ENCODE data around the gene UNK.

Gene UNK

DNA sequence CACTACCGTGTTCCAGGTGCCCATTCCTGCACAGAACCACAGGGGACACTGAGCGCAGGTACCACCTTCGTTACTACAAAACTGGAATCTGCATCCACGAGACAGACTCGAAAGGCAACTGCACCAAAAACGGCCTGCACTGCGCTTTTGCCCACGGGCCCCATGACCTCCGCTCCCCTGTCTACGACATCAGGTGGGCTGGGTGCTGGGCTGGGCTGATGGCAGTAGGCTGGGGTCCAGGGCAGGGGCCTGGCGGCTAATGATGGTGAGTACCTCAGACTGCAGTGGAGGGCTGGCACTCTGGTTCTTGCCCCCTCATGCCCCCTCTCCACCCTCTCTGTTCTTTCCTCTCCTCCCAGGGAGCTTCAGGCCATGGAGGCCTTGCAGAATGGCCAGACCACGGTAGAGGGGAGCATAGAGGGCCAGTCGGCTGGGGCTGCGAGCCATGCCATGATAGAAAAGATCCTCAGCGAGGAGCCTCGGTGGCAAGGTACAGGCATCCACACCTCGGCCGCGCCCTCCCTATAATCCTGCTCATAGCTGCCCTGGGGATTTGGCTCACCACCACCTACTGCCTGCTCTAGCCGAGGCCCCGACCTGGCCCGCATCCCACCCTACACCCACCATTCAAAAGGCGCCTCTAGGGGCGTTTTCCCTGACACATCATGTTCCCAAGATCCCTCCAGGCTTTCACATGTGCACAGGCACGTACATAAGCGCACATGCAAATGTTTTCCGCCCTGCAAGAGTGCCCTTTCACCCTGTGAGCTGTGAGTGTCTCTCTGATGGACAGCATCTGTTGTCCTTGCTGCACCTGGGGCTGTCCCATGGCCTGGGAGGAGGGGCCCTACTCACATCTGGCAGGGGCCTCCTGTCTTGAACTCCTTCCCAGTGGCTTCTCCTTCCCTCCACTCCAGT, 27.7 kb downstream of the UNK start:
- H3K36me3 ChIP-seq (ENCODE audit: insufficient read depth, low read length) = peaks cover 82% of the 10 kb centered on the region
- H3K4me2 ChIP-seq (ENCODE audit: low read length) = no peak overlapping the region
- H3K9ac ChIP-seq (ENCODE audit: low read length) = no peak overlapping the region
- H3F3A ChIP-seq (ENCODE audit: insufficient read depth, low read length) = no peaks in the 10 kb centered on the region
- no peaks in the 10 kb centered on the region; the same call in 1 of the 2 replicates for H3K79me2 ChIP-seq (ENCODE audit: insufficient read depth, low read length)
- no peak overlapping the region for H3K27ac ChIP-seq (ENCODE audit: low read depth, low read length, poor library complexity, severe bottlenecking)
- no peaks in the 10 kb centered on the region for H4K20me1 ChIP-seq (ENCODE audit: insufficient read depth, low read length)
- H3K4me1 ChIP-seq (ENCODE audit: insufficient read depth, low read length, severe bottlenecking) = peaks cover 5% of the 10 kb centered on the region
- TF ChIP-seq EZH2 (IDR thresholded peaks at IDR 0.05; ENCODE audit: borderline replicate concordance, low read length) = no peak
- TF ChIP-seq, protein P1, sequence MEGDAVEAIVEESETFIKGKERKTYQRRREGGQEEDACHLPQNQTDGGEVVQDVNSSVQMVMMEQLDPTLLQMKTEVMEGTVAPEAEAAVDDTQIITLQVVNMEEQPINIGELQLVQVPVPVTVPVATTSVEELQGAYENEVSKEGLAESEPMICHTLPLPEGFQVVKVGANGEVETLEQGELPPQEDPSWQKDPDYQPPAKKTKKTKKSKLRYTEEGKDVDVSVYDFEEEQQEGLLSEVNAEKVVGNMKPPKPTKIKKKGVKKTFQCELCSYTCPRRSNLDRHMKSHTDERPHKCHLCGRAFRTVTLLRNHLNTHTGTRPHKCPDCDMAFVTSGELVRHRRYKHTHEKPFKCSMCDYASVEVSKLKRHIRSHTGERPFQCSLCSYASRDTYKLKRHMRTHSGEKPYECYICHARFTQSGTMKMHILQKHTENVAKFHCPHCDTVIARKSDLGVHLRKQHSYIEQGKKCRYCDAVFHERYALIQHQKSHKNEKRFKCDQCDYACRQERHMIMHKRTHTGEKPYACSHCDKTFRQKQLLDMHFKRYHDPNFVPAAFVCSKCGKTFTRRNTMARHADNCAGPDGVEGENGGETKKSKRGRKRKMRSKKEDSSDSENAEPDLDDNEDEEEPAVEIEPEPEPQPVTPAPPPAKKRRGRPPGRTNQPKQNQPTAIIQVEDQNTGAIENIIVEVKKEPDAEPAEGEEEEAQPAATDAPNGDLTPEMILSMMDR (IDR thresholded peaks at IDR 0.05; ENCODE audit: low read length) = no peak
- no peak overlapping the region for H2AFZ ChIP-seq (ENCODE audit: low read length)
- H3K9me2 ChIP-seq (ENCODE audit: low read depth, low read length) = no peaks in the 10 kb centered on the region
- H3K9me3 ChIP-seq (ENCODE audit: low read length) = no peaks in the 10 kb centered on the region
- H3K27me3 ChIP-seq (ENCODE audit: insufficient read depth, low read length) = no peaks in the 10 kb centered on the region
- no peak overlapping the region for H3K4me3 ChIP-seq (ENCODE audit: low read depth, low read length, poor library complexity, severe bottlenecking)

DNA sequence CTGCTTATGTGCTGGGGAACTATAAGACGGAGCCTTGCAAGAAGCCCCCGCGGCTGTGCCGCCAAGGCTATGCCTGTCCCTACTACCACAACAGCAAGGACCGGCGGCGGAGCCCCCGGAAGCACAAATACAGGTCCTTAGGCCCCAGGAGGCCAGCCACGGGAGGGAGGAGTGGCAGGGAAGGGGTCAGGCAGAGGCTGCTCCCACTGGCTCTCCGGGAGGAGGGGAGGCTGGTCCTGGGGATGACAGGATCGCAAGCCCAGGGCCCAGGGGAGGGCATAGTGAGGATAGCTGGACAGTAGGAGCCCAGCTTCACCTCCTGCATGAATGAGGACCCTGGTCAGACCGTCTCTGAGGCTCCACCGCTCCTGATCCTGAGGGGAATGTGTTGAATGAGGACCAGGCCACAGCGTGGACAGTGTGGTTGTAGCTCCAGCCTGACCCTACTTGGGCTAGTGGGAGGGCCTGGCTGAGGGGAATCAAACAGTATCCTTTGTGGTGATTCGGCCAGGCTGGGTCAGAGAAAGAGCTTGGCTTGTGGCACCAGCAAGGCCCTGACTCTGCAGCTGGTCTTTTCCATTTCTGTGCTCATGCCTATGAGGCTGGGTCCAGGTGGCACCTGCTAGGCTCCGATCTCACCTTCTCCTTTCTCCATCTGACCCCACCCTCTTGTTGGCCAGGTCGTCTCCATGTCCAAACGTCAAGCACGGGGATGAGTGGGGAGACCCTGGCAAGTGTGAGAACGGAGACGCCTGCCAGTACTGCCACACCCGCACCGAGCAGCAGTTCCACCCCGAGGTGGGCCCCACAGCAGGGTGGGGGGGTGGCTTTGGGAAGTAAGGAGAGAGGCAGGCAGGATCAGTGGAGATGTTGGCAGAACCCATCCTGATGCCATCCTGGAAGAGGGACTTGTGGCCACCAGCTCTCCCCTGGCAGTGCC, 28.7 kb downstream of the UNK start:
- Histone ChIP-seq H2AFZ (ENCODE audit: low read length) (no peak overlapping the region), H3K27ac (ENCODE audit: low read depth, low read length, poor library complexity, severe bottlenecking) (no peak overlapping the region), H3K9me3 (ENCODE audit: low read length) (no peaks in the 10 kb centered on the region), H3F3A (ENCODE audit: insufficient read depth, low read length) (no peaks in the 10 kb centered on the region), H3K36me3 (ENCODE audit: insufficient read depth, low read length) (peaks cover 86% of the 10 kb centered on the region), H3K4me2 (ENCODE audit: low read length) (no peak overlapping the region), H3K9ac (ENCODE audit: low read length) (no peak overlapping the region), H3K27me3 (ENCODE audit: insufficient read depth, low read length) (no peaks in the 10 kb centered on the region), H3K9me2 (ENCODE audit: low read depth, low read length) (no peaks in the 10 kb centered on the region), H3K4me3 (ENCODE audit: low read depth, low read length, poor library complexity, severe bottlenecking) (no peak overlapping the region), H3K79me2 (ENCODE audit: insufficient read depth, low read length) (no peaks in the 10 kb centered on the region; the same call in 1 of the 2 replicates), H4K20me1 (ENCODE audit: insufficient read depth, low read length) (no peaks in the 10 kb centered on the region), H3K4me1 (ENCODE audit: insufficient read depth, low read length, severe bottlenecking) (peaks cover 4% of the 10 kb centered on the region)
- TF ChIP-seq, protein P1 (IDR thresholded peaks at IDR 0.05; ENCODE audit: low read length) = no peak
- no peak for TF ChIP-seq EZH2 (IDR thresholded peaks at IDR 0.05; ENCODE audit: borderline replicate concordance, low read length)

DNA sequence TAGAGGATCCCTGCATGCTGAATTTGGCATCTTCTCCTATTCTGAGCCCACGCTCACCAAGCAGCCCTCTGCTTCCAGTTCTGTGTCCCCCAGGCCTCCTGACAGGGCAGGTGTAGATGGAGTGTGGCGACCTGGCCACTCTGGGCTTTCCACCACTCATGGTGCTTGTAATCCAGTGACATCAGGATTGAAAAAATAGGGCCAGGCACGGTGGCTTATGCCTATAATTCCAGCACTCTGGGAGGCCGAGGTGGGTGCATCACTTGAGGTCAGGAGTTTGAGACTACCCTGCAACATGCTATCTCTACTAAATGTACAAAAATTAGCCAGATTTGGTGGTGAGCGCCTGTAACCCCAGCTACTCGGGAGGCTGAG, 29.4 kb downstream of the UNK start:
- Histone ChIP-seq H3K27ac (ENCODE audit: low read depth, low read length, poor library complexity, severe bottlenecking) (no peak overlapping the region), H3K27me3 (ENCODE audit: insufficient read depth, low read length) (no peaks in the 10 kb centered on the region), H3K4me2 (ENCODE audit: low read length) (no peak overlapping the region), H3K9me2 (ENCODE audit: low read depth, low read length) (no peaks in the 10 kb centered on the region), H3F3A (ENCODE audit: insufficient read depth, low read length) (no peaks in the 10 kb centered on the region), H3K9me3 (ENCODE audit: low read length) (no peaks in the 10 kb centered on the region), H3K4me3 (ENCODE audit: low read depth, low read length, poor library complexity, severe bottlenecking) (no peak overlapping the region), H3K9ac (ENCODE audit: low read length) (no peak overlapping the region), H2AFZ (ENCODE audit: low read length) (no peak overlapping the region), H3K4me1 (ENCODE audit: insufficient read depth, low read length, severe bottlenecking) (no peaks in the 10 kb centered on the region), H4K20me1 (ENCODE audit: insufficient read depth, low read length) (no peaks in the 10 kb centered on the region), H3K36me3 (ENCODE audit: insufficient read depth, low read length) (peaks cover 89% of the 10 kb centered on the region), H3K79me2 (ENCODE audit: insufficient read depth, low read length) (no peaks in the 10 kb centered on the region)
- no peak for TF ChIP-seq EZH2 (IDR thresholded peaks at IDR 0.05; ENCODE audit: borderline replicate concordance, low read length)
- TF ChIP-seq, protein P1 (IDR thresholded peaks at IDR 0.05; ENCODE audit: low read length) = no peak

All from OCI-LY1 (cell line).